Fibroblast of upper back skin (primary cell): ENCODE measurements around the gene HMGB1.
A peak's percentile ranks its signal among the peaks of the same experiment; 100 is the strongest.

ENCODE experiments used
- DNase-seq: peaks from one replicate; pipeline ENCODE4 v3.0.0-alpha.2; 2013

HMGB1 gene

GRCh38 chr13:30429235-30429634, 36.5 kb downstream of the HMGB1 start:
- no peak for DNase-seq

- no peak for DNase-seq
These were observed 41.8 kb downstream of the HMGB1 start for GRCh38 chr13:30423891-30424290.

- DNase-seq, result peak; percentile 66
These were observed 43.5 kb downstream of the HMGB1 start, which contains the start of gene UBE2L5 for GRCh38 chr13:30422054-30422839. UBE2L5 (plus strand) TSS chr13:30422493; CDS start chr13:30427991, 5,498 bp downstream.

- peak; percentile 82 for DNase-seq
These were observed 44.4 kb downstream of the HMGB1 start for GRCh38 chr13:30421093-30422053.

- no peak for DNase-seq
These were observed 46.8 kb downstream of the HMGB1 start for GRCh38 chr13:30418717-30419459.

GRCh38 chr13:30418075-30418716, 47.5 kb downstream of the HMGB1 start:
- no peak for DNase-seq

- DNase-seq, result no peak
These were observed 49.3 kb downstream of the HMGB1 start for GRCh38 chr13:30416471-30416870.

- DNase-seq, result no peak
These were observed 50.2 kb downstream of the HMGB1 start for GRCh38 chr13:30415430-30416030.

- no peak for DNase-seq
These were observed 51.9 kb downstream of the HMGB1 start for GRCh38 chr13:30413842-30414241.

GRCh38 chr13:30412346-30412745, 53.4 kb downstream of the HMGB1 start:
- DNase-seq, result no peak

GRCh38 chr13:30410705-30411125, 55.0 kb downstream of the HMGB1 start:
- no peak for DNase-seq

- peak; percentile 86 for DNase-seq
These were observed 55.6 kb downstream of the HMGB1 start for GRCh38 chr13:30409886-30410704.

GRCh38 chr13:30408319-30409101, 57.2 kb downstream of the HMGB1 start:
- DNase-seq, result peak; percentile 90

- no peak for DNase-seq
These were observed 58.8 kb downstream of the HMGB1 start for GRCh38 chr13:30406779-30407416.
